ENCODE results near the gene MS4A5.

Gene MS4A5

GRCh38 chr11:60396382-60396781 is 33.0 kb upstream of the MS4A5 start, which contains the start of gene MS4A14:
TSS of gene MS4A14 (plus strand) at chr11:60396459. CDS start at chr11:60396579, 120 bp downstream.
- no peak within 1 kb of the TSS for H3K4me3 ChIP-seq (ENCODE audit: low read length)
- DNase-seq (ENCODE audit: low read depth), result no peak
- no peak for TF ChIP-seq CTCF (IDR thresholded peaks at IDR 0.05; ENCODE audit: insufficient read depth, low read depth, low read length, missing control alignments)

- TF ChIP-seq CTCF (IDR thresholded peaks at IDR 0.05; ENCODE audit: insufficient read depth, low read depth, low read length, missing control alignments), result no peak
- no peak overlapping the region for H3K4me3 ChIP-seq (ENCODE audit: low read length)
- no peak for DNase-seq (ENCODE audit: low read depth)
Observed at GRCh38 chr11:60396799-60397198, 32.6 kb upstream of the MS4A5 start.

- TF ChIP-seq CTCF (IDR thresholded peaks at IDR 0.05; ENCODE audit: insufficient read depth, low read depth, low read length, missing control alignments), result no peak
- H3K4me3 ChIP-seq (ENCODE audit: low read length), result no peak overlapping the region
Observed at GRCh38 chr11:60420015-60420414, 9.4 kb upstream of the MS4A5 start.

GRCh38 chr11:60422609-60423008 is 6.8 kb upstream of the MS4A5 start:
- no peak overlapping the region for H3K4me3 ChIP-seq (ENCODE audit: low read length)
- DNase-seq (ENCODE audit: low read depth), result no peak
- TF ChIP-seq CTCF (IDR thresholded peaks at IDR 0.05; ENCODE audit: insufficient read depth, low read depth, low read length, missing control alignments), result no peak

More at GRCh38 chr11:60420015-60420414, 9.4 kb upstream of the MS4A5 start:
- DNase-seq (ENCODE audit: low read depth), result no peak

GRCh38 chr11:60428517-60428916 is 855 bp upstream of the MS4A5 start:
- H3K4me3 ChIP-seq (ENCODE audit: low read length), result no peak overlapping the region
- no peak for TF ChIP-seq CTCF (IDR thresholded peaks at IDR 0.05; ENCODE audit: insufficient read depth, low read depth, low read length, missing control alignments)
- DNase-seq (ENCODE audit: low read depth), result peak; percentile 16

GRCh38 chr11:60431251-60431650 is 1.9 kb downstream of the MS4A5 start:
- no peak for DNase-seq (ENCODE audit: low read depth)
- no peak overlapping the region for H3K4me3 ChIP-seq (ENCODE audit: low read length)
- no peak for TF ChIP-seq CTCF (IDR thresholded peaks at IDR 0.05; ENCODE audit: insufficient read depth, low read depth, low read length, missing control alignments)

- no peak for DNase-seq (ENCODE audit: low read depth)
- H3K4me3 ChIP-seq (ENCODE audit: low read length), result no peak overlapping the region
- TF ChIP-seq CTCF (IDR thresholded peaks at IDR 0.05; ENCODE audit: insufficient read depth, low read depth, low read length, missing control alignments), result no peak
Observed at GRCh38 chr11:60433401-60433800, 4.0 kb downstream of the MS4A5 start.
